Suprapubic skin (tissue), 3 donors: ENCODE results near the gene CRY1.

ENCODE experiments used
- POLR2A ChIP-seq, 2 donors: fragments of 450-650 bp; IDR thresholded peaks; one replicate each; pipeline ENCODE4 v1.6.1; 2017; ENCODE audit warnings: antibody characterized with exemption in 2 of 2, mild to moderate bottlenecking in 2 of 2, moderate library complexity in 2 of 2
- TF ChIP-seq, protein P1 (sequence below), 2 donors: fragments of 200-600 bp in 1 of 2; fragments of 450-650 bp in 1 of 2; sonication (generic) in 1 of 2; IDR thresholded peaks; one replicate each; pipeline ENCODE4 v1.5.1; 2016 to 2019; ENCODE audit warnings: antibody characterized with exemption in 2 of 2, mild to moderate bottlenecking in 1 of 2, moderate library complexity in 1 of 2

GRCh38 chr12:107125833-107126232, 32.5 kb upstream of the CRY1 start:
- TF ChIP-seq, protein P1, sequence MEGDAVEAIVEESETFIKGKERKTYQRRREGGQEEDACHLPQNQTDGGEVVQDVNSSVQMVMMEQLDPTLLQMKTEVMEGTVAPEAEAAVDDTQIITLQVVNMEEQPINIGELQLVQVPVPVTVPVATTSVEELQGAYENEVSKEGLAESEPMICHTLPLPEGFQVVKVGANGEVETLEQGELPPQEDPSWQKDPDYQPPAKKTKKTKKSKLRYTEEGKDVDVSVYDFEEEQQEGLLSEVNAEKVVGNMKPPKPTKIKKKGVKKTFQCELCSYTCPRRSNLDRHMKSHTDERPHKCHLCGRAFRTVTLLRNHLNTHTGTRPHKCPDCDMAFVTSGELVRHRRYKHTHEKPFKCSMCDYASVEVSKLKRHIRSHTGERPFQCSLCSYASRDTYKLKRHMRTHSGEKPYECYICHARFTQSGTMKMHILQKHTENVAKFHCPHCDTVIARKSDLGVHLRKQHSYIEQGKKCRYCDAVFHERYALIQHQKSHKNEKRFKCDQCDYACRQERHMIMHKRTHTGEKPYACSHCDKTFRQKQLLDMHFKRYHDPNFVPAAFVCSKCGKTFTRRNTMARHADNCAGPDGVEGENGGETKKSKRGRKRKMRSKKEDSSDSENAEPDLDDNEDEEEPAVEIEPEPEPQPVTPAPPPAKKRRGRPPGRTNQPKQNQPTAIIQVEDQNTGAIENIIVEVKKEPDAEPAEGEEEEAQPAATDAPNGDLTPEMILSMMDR (IDR thresholded peaks at IDR 0.05), result no peak
- TF ChIP-seq POLR2A (IDR thresholded peaks at IDR 0.05), result no peak
